ENCODE measurements around the gene OR6C65.
"Not testable (repeated sequence)": the region's sequence is repeated elsewhere in the genome, so short reads cannot be mapped to it uniquely, and the experiment has no call there.

The OR6C65 gene

GRCh38 chr12:55400229-55400628 is at the start of gene OR6C65:
TSS of gene OR6C65 (plus strand) at chr12:55400529. CDS start at chr12:55400529, 0 bp downstream.
- no peak for DNase-seq

- not testable (repeated sequence) for DNase-seq
Observed at GRCh38 chr12:55355338-55355737, 45.0 kb upstream of the OR6C65 start.

GRCh38 chr12:55362675-55363074 is 37.7 kb upstream of the OR6C65 start, which contains the start of gene OR6C75:
TSS of gene OR6C75 (plus strand) at chr12:55362975. CDS start at chr12:55365111, 2,136 bp downstream.
- no peak for DNase-seq

- DNase-seq = no peak
Observed at GRCh38 chr12:55365086-55365485, 35.2 kb upstream of the OR6C65 start.

GRCh38 chr12:55372521-55372920 is 27.8 kb upstream of the OR6C65 start:
- no peak for DNase-seq

GRCh38 chr12:55385891-55386290 is 14.4 kb upstream of the OR6C65 start:
- DNase-seq = no peak

- DNase-seq = no peak
Observed at GRCh38 chr12:55392032-55392795, 8.1 kb upstream of the OR6C65 start.

GRCh38 chr12:55396326-55396725 is 4.0 kb upstream of the OR6C65 start:
- no peak for DNase-seq

- DNase-seq = no peak
Observed at GRCh38 chr12:55407866-55408265, 7.5 kb downstream of the OR6C65 start.

- not testable (repeated sequence) for DNase-seq
Observed at GRCh38 chr12:55409133-55409532, 8.8 kb downstream of the OR6C65 start.

- DNase-seq = not testable (repeated sequence)
Observed at GRCh38 chr12:55412138-55412537, 11.8 kb downstream of the OR6C65 start.

- DNase-seq = not testable (repeated sequence)
Observed at GRCh38 chr12:55413498-55414388, 13.4 kb downstream of the OR6C65 start.

GRCh38 chr12:55414396-55414823 is 14.1 kb downstream of the OR6C65 start:
- DNase-seq = not testable (repeated sequence)

GRCh38 chr12:55414889-55415288 is 14.6 kb downstream of the OR6C65 start:
- not testable (repeated sequence) for DNase-seq

GRCh38 chr12:55416961-55417360 is 16.6 kb downstream of the OR6C65 start:
- no peak for DNase-seq

- DNase-seq = no peak
Observed at GRCh38 chr12:55420307-55420962, 20.1 kb downstream of the OR6C65 start.

- no peak for DNase-seq
Observed at GRCh38 chr12:55425954-55426353, 25.6 kb downstream of the OR6C65 start, which contains the start of gene OR6C76. TSS of gene OR6C76 (plus strand) at chr12:55426254. CDS start at chr12:55426254, 0 bp downstream.

- no peak for DNase-seq
Observed at GRCh38 chr12:55428331-55429243, 28.3 kb downstream of the OR6C65 start.

GRCh38 chr12:55441233-55441632 is 40.9 kb downstream of the OR6C65 start:
- not testable (repeated sequence) for DNase-seq

GRCh38 chr12:55443776-55444175 is 43.4 kb downstream of the OR6C65 start, which contains the start of gene OR6C2:
TSS of gene OR6C2 (plus strand) at chr12:55444076. CDS start at chr12:55452214, 8,138 bp downstream.
- DNase-seq = no peak

GRCh38 chr12:55445357-55445756 is 45.0 kb downstream of the OR6C65 start:
- no peak for DNase-seq

GRCh38 chr12:55446326-55446725 is 46.0 kb downstream of the OR6C65 start:
- DNase-seq = no peak
